GM11168 (cell line): Measurements from ENCODE around the gene SDHC.
"Not testable (repeated sequence)": the region's sequence is repeated elsewhere in the genome, so short reads cannot be mapped to it uniquely, and the experiment has no call there.

Experiments used
- in situ Hi-C: fragments of 300-500 bp; cut with MboI; formaldehyde crosslinking; loops from one replicate; pipeline ENCODE4 v1.12.0; 2022; ENCODE audit warnings: low sequenced_read_pairs; ENCODE audit not compliant: unreplicated experiment

The SDHC gene

GRCh38 chr1:161307892-161308638, 6.1 kb upstream of the SDHC start:
- in situ Hi-C loops, result no loop called here

- in situ Hi-C loops, result no loop called here
These were observed 4.3 kb upstream of the SDHC start, which contains the start of gene MPZ for GRCh38 chr1:161309868-161310267. Gene MPZ (minus strand): TSS chr1:161309968. CDS start chr1:161309905, 63 bp downstream.

GRCh38 chr1:161311595-161312181, 2.5 kb upstream of the SDHC start:
- in situ Hi-C loops, result no loop called here

GRCh38 chr1:161313554-161314200, 504 bp upstream of the SDHC start:
- in situ Hi-C loops, result no loop called here

- in situ Hi-C loops, result not testable (repeated sequence)
These were observed 1.9 kb downstream of the SDHC start for GRCh38 chr1:161315841-161316674.

- in situ Hi-C loops, result no loop called here
These were observed 9.8 kb downstream of the SDHC start for GRCh38 chr1:161324020-161324419.

- in situ Hi-C loops, result no loop called here
These were observed 16.2 kb downstream of the SDHC start for GRCh38 chr1:161330346-161330745.

GRCh38 chr1:161333166-161333565, 19.0 kb downstream of the SDHC start:
- in situ Hi-C loops, result no loop called here

- in situ Hi-C loops, result no loop called here
These were observed 21.6 kb downstream of the SDHC start for GRCh38 chr1:161335796-161336195.

GRCh38 chr1:161342177-161342576, 28.0 kb downstream of the SDHC start:
- in situ Hi-C loops, result no loop called here

GRCh38 chr1:161342821-161343220, 28.6 kb downstream of the SDHC start:
- in situ Hi-C loops, result no loop called here

GRCh38 chr1:161350671-161351070, 36.5 kb downstream of the SDHC start:
- in situ Hi-C loops, result no loop called here

GRCh38 chr1:161351482-161351881, 37.3 kb downstream of the SDHC start:
- in situ Hi-C loops, result no loop called here

- in situ Hi-C loops, result no loop called here
These were observed 42.9 kb downstream of the SDHC start for GRCh38 chr1:161357073-161357472.

GRCh38 chr1:161359291-161359690, 45.1 kb downstream of the SDHC start:
- in situ Hi-C loops, result no loop called here

GRCh38 chr1:161364332-161364731, 50.2 kb downstream of the SDHC start:
- in situ Hi-C loops, result no loop called here

- in situ Hi-C loops, result no loop called here
These were observed 51.0 kb downstream of the SDHC start for GRCh38 chr1:161365207-161365606.

GRCh38 chr1:161367684-161368400, 53.7 kb downstream of the SDHC start, which contains the start of gene CFAP126:
Gene CFAP126 (minus strand): TSS chr1:161367876. CDS start chr1:161367868, 8 bp downstream.
- in situ Hi-C loops, result no loop called here

- in situ Hi-C loops, result loop anchor here (10.0 kb wide), 1 partner anchor 149 kb away; the partner anchor contains the start of genes APOA2 and TOMM40L
These were observed 59.3 kb downstream of the SDHC start for GRCh38 chr1:161373442-161373841.

- in situ Hi-C loops, result loop anchor here (10.0 kb wide), 1 partner anchor 150 kb away; the partner anchor contains the start of genes APOA2 and TOMM40L
These were observed 60.2 kb downstream of the SDHC start for GRCh38 chr1:161374373-161374772.
